GM19328 (cell line): ENCODE results near the gene C6orf118.

Source experiments
- ATAC-seq: cut with Tn5 transposase; IDR thresholded peaks from one replicate; pipeline ENCODE4 v1.9.1; 2021; ENCODE audit warnings: mild to moderate bottlenecking, moderate library complexity; ENCODE audit not compliant: unreplicated experiment

The C6orf118 gene

GRCh38 chr6:165308926-165309731 is at the start of gene C6orf118:
TSS of gene C6orf118 (minus strand) at chr6:165309605. CDS start at chr6:165309586, 19 bp downstream.
- ATAC-seq, result no peak

DNA sequence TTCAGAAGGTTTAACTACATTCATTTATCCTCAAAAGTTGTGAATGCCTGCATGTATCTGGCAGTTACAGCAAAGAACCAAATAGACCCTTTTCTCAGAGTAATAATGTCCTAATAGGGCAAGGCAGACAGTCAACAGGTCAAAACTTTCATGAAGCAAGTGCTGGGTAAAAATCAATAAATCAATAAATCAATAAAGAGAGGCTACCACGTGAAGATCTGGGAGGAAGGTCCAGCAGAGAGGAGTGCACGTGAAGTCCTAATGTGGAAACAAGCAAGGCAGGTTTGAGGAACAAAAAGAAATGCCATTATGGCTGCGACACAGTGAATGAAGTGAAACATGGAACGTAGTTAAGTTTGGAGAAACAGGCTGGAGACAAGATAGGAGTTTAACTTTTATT is 36.3 kb upstream of the C6orf118 start:
- no peak for ATAC-seq

GRCh38 chr6:165340532-165340931 is 31.1 kb upstream of the C6orf118 start:
- no peak for ATAC-seq

GRCh38 chr6:165325609-165326008 is 16.2 kb upstream of the C6orf118 start:
- ATAC-seq, result no peak

- no peak for ATAC-seq
These were observed 12.2 kb upstream of the C6orf118 start for GRCh38 chr6:165321555-165322145.

DNA sequence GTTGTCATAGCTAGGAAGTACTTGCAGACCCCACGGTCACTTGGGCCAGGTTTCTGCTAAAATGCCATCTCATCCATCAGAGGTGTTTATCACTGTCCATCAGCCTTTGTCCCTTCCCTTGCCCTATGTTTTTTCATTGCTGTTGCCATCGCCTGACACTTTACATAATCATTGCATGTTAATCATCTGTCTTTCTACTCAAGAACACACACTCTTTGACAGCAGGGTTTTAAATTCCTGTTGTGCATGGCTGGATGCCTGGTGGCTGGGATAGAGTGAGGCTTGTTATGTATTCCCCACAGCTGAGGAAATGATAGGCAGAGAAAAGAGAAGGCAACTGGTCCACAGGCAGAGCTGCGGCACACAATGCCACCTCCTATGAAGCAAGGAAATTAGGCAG is 11.7 kb upstream of the C6orf118 start:
- no peak for ATAC-seq

- ATAC-seq, result no peak
These were observed 8.3 kb upstream of the C6orf118 start for GRCh38 chr6:165317723-165318122.

GRCh38 chr6:165306955-165307354 is 2.5 kb downstream of the C6orf118 start:
- no peak for ATAC-seq

- no peak for ATAC-seq
These were observed 7.8 kb downstream of the C6orf118 start for GRCh38 chr6:165301372-165302246.

- ATAC-seq, result no peak
These were observed 8.9 kb downstream of the C6orf118 start for GRCh38 chr6:165300422-165300936.

DNA sequence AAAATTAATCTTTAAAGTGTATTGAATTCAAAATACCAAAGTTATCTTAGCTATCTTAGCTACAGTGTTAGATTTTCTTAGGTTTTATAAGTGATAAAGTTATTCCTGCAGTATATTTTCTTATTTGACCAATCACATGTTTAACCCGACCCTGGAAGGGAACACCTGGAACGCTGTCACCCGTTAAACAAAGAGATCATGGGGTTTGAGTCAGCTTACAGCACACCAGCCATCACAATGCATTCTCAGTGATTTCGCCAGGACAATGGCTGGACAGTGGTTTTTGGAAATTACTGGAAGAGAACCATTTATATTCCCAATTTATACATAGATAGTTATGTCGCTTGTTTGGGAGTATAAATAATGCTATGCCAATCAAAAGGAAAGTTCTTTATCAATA is 10.5 kb downstream of the C6orf118 start:
- no peak for ATAC-seq

DNA sequence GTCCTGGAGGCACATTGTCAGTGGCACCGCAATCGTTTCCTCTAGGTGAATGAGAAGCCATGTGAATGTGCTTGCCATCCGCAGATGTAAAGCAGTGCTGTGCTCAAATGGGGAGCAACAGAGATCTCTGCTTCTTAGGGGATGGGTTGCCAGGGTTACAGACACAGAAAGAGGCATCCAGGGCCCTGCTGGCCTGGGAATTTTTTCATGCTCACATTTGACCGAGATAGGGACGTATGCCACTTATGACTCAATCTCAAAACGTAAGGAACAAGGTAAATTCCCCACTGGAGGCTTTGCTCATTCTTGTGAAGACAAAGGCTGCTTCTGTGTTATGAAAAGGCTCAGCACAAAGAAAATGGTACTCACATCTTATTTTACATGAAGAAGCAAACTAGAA is 11.0 kb downstream of the C6orf118 start:
- no peak for ATAC-seq

DNA sequence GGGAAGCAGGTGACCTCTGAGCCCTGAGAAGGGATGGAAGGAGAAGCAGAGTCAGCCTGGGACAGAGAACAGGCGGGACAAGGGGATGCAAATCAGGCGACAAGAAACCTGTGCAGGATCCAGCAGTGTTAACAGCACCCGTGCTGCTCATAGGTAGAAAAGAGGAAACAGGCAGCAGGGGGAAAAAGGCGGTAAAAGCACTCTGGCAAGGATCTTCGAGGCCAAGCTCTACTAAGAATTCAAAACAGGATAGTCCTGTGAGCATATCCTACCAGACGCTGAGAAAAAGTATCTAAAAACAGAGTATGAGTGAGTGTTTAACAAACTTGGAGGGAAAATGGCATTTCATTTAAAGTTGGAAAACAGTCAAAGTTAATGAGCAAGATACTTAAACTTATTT is 16.7 kb downstream of the C6orf118 start:
- ATAC-seq, result no peak

GRCh38 chr6:165274611-165275010 is 34.8 kb downstream of the C6orf118 start:
- ATAC-seq, result no peak

- no peak for ATAC-seq
These were observed 36.8 kb downstream of the C6orf118 start for GRCh38 chr6:165272585-165272984.

DNA sequence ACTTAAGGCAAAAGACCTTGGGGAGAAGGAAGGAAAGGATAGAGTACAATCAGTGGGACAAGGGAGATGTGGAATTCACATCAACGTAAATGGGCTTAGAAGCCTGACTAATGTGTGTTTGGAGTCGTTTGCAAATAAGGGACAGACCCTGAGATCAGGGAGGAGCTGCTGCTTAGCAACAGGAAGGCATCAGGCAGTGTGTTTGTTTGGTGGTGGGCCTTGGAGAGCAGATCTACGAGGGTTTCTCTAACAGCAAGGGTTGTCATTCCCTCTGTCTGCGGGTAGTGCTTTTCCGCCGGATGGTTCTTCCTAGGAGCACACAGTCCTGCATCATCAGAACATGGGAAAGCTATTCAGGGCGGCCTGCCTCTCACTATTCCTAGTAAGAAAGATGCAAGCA is 40.4 kb downstream of the C6orf118 start:
- no peak for ATAC-seq

GRCh38 chr6:165266621-165267020 is 42.8 kb downstream of the C6orf118 start:
- no peak for ATAC-seq

DNA sequence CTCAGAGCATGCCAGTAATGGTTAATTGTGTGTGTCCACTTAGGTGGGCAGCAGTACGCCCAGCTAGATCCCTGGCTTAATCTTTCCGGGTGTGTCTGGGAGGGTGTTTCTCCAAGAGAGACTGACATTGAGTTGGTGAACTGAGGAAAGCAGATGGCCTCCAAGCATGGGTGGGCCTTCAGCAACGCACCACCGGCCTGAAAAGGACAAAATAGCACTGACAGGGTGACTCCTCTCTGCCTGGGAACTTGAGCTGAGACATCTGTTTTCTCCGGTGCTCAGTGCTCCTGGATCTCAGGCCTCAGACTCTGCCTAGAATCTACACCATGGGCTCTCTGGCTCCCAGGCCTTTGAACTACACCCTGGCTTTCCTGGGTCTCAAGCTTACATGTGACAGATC is 43.2 kb downstream of the C6orf118 start:
- ATAC-seq, result no peak

- no peak for ATAC-seq
These were observed 48.9 kb downstream of the C6orf118 start for GRCh38 chr6:165260462-165260861.

- no peak for ATAC-seq
These were observed 59.6 kb downstream of the C6orf118 start for GRCh38 chr6:165249808-165250207.

- ATAC-seq, result no peak
These were observed 63.7 kb downstream of the C6orf118 start for GRCh38 chr6:165245701-165246100.
